SK-N-DZ (cell line): ENCODE measurements around the gene PSMD6.

Experiments used
- DNase-seq: peaks from one replicate; pipeline ENCODE4 v3.0.0-alpha.2; 2015; ENCODE audit warnings: low spot score

The PSMD6 gene

DNA sequence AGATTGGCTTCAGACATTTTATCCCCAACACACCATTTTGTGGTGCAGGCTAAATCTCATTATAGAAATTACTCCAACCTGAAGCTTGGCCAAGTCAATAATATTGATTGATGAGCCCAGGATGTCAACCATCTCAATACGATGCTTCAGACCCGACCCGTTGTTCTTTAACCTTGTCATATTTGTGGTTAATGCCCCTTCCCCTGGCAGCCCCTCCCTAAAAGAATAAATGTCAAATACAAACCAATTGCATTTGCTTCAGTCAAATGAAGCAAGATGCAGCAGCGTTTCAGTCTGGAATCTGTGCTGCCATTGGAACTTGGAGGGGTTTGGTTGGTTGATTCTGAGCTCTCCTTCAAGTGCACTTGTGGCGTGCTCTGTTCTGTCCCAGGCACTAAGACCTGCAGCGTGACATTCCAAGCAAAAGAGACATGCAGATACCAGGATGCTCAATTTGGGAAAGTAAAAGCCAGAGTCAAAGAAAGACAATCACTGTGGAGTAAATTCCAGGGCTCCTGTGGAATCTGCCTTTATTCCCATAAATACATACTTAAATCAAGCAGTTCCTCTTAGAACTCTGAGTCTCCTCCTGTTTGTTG, 23.8 kb upstream of the PSMD6 start:
- DNase-seq, result no peak

DNA sequence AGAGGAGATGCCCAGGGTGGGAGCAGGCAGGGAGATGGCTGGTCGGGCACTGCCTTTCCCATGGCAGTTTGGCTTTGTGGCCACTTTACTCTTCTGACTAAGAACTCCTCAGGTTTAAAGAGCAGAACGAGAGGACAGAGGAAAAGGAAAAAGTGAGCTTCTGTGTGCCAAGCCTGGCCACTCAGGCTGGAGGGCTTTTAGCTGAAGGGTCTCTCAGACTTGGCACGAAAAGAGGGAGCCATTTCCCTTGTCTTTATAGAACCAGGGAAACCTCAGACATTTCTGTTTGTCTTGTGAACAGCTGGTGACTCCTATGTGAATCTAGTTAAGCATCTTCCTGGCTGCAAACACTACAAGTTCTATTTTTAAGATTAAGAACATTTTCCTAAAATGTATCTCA, 23.3 kb upstream of the PSMD6 start:
- DNase-seq, result no peak

- DNase-seq, result no peak
Observed at GRCh38 chr3:64042952-64043351, 19.7 kb upstream of the PSMD6 start.

GRCh38 chr3:64039981-64040733, 16.9 kb upstream of the PSMD6 start:
- no peak for DNase-seq

DNA sequence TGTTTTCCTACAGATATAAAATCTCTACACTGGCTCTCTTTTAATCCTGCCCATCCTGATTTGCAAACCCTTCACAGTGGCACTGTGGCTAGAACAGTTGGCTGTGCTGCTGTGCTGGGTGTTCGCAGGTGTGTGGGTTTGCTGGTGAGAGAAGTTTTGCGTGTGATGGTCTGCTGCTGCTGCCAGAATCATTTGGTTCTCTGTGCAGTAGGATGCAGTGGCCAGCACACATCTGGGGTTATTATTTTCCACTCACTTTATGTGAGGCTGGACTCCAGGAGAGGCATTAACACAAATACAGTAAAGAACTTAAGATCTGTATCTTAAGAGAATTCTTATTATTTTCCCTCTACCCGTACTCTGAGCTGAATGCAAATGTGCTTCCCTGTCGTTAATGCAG, 16.0 kb upstream of the PSMD6 start:
- no peak for DNase-seq

GRCh38 chr3:64038253-64038767, 15.0 kb upstream of the PSMD6 start:
- DNase-seq, result peak; percentile 67

GRCh38 chr3:64037084-64037483, 13.8 kb upstream of the PSMD6 start:
- DNase-seq, result no peak

- DNase-seq, result no peak
Observed at GRCh38 chr3:64033069-64033468, 9.8 kb upstream of the PSMD6 start.

- DNase-seq, result no peak
Observed at GRCh38 chr3:64031540-64032508, 8.5 kb upstream of the PSMD6 start.

GRCh38 chr3:64030741-64031140, 7.4 kb upstream of the PSMD6 start:
- DNase-seq, result peak; percentile 65

DNA sequence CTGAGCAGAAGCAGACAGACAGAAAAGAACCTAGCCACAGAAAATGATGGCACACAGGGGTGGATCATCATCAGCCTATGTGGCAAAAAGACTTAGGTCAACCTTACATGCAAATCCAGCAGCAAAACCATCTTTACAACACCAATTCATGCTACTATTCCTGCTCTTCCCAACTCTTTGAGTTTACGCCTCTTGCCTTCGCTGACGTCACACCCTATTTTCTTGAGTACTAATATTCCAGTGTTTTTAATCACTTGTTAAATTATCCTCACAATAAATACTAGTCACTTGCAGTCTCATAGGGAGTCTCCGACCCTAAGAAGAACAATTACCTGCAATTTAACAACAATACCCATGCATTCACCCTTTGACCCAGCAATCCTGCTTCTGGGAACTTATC, 6.0 kb upstream of the PSMD6 start:
- DNase-seq, result no peak

- no peak for DNase-seq
Observed at GRCh38 chr3:64028754-64029153, 5.5 kb upstream of the PSMD6 start.

GRCh38 chr3:64027658-64028057, 4.4 kb upstream of the PSMD6 start:
- peak; percentile 88 for DNase-seq

- DNase-seq, result no peak
Observed at GRCh38 chr3:64026346-64026745, 3.1 kb upstream of the PSMD6 start.

DNA sequence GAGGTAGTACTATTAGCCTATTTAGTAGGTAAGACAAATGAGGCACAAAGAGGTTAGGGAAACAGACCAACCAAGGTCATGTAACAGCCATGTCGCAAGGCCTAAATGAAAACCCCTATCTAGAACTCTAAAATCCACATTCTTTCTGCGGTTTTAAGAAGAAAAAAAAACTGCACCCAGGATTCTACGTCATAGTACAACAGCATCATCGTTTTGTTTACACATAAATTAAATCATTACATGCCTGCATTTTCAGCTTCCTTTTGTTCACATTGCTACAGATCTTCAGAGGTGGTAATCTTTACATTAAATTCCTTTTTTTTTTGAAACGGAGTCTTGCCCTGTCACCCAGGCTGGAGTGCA, 548 bp upstream of the PSMD6 start:
- DNase-seq, result no peak

DNA sequence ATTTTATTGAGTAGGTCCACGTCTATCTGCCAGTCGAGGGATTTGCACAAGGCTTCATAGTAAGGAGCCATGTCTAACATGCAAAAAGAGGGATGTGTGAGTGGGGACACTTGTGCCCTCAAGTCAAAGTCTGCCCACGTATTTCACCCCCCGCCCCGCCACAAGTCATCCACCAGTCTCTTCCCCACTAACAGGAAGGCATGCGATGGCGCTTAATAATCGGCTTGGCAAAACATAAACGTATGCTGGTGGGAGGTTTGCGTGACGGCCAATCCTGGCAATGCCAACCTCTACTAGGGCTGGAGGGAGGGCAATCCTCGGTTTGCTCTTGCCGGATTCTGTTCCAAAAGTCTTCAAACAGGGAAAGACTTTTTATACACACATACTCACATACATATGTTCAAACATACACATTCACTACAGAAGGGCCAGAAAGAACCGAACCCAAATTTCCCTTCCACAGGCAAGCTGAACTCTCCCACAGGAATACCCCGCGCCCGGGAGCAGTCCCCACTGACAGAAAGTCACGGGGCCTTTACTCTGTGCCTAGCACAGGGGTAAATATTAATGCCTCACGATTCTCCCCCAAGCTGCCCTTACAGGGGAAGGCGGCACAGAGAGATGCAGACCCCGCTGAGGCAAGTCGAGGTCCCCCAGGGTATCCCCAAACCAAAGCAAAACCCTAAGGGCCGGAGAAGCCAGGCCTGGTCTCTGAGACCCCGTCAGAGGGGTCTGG, 675 bp downstream of the PSMD6 start:
- DNase-seq, result no peak

- no peak for DNase-seq
Observed at GRCh38 chr3:64021922-64022321, 1.4 kb downstream of the PSMD6 start.

GRCh38 chr3:64019879-64020278, 3.4 kb downstream of the PSMD6 start:
- no peak for DNase-seq

DNA sequence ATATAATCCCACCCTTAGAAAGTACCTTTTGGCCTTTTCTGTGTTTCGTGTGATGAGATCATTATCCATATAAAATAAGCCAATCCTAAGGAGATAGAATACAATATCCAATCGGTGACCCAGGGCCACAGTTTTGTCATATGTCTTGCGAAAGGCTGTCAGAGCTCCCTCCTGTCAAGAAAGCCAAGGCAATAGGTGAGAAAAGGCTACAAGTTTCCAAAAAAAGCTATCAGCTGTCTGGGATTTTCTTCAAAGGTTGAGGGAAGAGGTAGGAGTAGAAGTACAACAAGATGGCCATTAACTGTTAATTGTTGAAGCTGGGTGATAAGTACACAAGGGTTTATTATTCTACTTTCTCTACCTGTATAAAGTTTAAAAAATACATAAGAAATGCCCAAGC, 4.0 kb downstream of the PSMD6 start:
- DNase-seq, result no peak

- DNase-seq, result no peak
Observed at GRCh38 chr3:64016941-64017620, 6.2 kb downstream of the PSMD6 start.

DNA sequence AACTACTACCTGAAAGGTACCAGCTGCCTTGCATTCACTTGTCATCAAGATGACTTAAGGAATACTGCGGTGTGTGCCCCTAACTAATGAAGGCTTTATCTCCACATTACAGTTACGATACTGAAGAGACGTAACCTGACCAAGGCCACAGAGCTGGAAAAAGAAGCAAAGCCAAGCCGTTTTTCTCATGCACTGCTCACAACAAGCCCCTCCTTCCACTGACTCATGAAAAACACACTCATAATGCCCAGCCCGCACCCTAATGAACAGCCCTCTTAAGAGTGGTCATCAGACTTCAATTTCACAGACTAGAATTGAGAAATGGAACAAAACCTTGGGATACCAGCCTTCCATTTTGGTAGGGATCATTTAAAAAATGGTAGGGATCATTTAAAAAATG, 11.6 kb downstream of the PSMD6 start:
- DNase-seq, result no peak
